ENCODE data around the gene POLR2J3.
"Not testable (repeated sequence)": the region's sequence is repeated elsewhere in the genome, so short reads cannot be mapped to it uniquely, and the experiment has no call there.

Gene POLR2J3

GRCh38 chr7:102583495-102583894 is 11.1 kb upstream of the POLR2J3 start:
- DNase-seq (ENCODE audit: low spot score) = not testable (repeated sequence)

GRCh38 chr7:102581722-102582121 is 9.3 kb upstream of the POLR2J3 start:
- not testable (repeated sequence) for DNase-seq (ENCODE audit: low spot score)

- DNase-seq (ENCODE audit: low spot score) = not testable (repeated sequence)
Observed at GRCh38 chr7:102578486-102578885, 6.1 kb upstream of the POLR2J3 start.

DNA sequence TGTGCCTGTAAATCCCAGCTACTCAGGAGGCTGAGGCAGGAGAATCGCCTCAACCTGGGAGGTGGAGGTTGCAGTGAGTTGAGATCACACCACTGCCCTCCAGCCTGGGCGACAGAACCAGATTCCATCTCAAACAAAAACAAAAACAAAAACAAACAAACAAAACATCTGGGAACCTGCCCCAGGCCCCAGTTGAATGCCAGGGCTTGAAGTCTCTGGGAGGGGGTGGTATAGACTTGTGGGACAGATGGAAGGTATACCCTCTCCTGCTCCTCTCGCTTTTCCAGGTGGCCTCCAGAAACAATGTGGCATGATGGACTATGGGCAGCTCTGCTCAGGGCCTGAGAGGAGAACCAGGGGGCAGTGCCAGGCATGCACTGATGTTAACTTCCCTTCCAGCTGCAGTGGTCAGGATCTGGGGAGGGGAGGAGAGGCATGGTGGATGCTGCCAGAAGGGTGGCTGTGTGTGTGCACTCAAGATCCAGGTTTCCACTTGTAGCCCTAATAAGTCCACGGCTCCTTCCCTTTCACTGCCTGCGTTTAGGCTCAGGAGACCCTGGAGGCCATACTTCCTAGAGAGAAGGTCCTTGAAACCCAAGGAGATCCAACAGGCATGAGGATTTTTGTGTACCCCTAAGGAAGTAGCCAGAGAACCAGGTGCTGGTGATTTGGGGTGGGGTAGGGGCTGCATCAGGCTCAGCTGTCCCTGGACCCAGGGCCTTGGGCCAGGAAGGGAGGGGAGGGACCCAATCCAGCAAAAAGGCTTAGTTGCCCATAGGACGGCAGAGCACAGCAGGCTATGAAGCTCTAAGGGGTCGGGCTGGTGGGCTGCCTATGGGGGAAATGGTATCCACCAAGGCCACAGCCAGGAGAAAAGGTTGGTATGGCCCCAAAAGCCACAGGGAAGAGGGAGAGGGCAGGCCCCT is 5.2 kb upstream of the POLR2J3 start:
- DNase-seq (ENCODE audit: low spot score) = peak; percentile 1

- not testable (repeated sequence) for DNase-seq (ENCODE audit: low spot score)
Observed at GRCh38 chr7:102576363-102576762, 4.0 kb upstream of the POLR2J3 start.

GRCh38 chr7:102574607-102575006 is 2.2 kb upstream of the POLR2J3 start:
- not testable (repeated sequence) for DNase-seq (ENCODE audit: low spot score)

GRCh38 chr7:102568620-102569019 is 3.8 kb downstream of the POLR2J3 start:
- not testable (repeated sequence) for DNase-seq (ENCODE audit: low spot score)

DNA sequence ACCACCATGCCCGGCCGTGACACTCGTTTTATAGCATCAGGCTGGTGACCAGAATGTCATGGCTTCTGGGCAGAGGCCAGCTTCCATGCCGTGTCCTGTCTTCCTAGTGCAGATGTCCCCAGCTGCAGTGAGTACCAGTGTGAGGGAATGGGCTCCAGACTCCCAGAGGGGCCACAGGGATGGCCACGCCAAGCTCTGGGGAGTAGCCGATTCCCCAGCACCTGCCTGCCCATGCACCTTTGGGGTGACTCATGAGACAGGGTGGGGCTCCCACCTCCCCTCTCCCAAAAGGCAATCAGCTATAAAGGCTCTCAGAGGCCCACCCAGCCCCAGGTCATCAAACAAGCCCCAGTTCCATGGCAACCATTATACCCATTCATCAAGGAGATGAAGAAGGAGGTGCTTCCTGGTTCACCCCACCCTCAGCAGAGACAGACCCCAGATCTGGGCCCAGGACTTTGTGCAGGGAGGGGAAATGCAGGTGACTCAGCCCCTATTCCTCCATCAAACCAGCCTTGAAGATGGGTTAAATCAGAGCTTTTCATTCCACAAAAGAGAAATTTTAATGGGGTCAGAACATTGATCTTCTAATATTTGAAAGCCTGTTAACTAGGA is 21.5 kb downstream of the POLR2J3 start, which contains the start of gene SPDYE2:
SPDYE2 (plus strand) TSS at position 419 of the 615 bp plus-strand sequence. CDS start 2,030 bp downstream, outside the sequence.
- DNase-seq (ENCODE audit: low spot score) = not testable (repeated sequence)

DNA sequence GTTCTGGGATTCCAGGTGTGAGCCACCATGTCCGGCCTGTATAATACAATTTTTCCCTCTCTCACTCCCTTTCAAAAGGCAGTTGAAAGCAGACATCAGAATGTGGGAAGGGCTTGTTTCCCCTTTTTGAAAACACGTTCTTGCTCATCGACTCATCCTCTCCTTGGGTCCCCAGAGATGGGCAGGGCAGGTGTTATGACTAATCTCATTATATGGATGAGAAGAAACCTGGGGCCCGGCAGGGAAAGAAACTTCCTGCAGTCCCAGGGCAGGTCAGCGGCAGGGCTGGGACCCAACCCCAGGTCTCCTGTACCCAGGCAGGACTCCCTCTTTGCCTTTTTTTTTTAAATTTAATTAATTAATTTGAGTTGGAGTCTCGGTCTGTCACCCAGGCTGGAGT is 26.0 kb downstream of the POLR2J3 start:
- DNase-seq (ENCODE audit: low spot score) = not testable (repeated sequence)

GRCh38 chr7:102545288-102545687 is 27.1 kb downstream of the POLR2J3 start:
- not testable (repeated sequence) for DNase-seq (ENCODE audit: low spot score)

DNA sequence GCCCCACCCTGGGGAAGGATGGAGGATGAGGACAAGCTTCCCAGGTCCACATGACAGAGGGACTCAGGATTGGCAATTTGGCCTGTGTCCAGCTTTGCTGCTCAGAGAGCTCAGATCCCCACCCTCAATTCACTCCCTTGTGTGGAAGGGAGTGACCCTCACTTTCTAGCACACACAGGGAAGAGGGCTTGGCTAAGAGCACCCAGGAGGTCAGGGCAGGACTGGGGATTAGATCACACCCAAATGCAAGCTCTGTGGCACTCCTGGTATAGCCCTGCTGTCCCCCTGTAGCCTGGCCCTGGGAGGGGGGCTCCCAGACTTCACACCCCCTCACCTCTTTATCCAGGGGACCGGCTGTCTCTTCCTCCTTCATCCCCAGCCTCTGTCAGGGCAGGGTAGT is 28.0 kb downstream of the POLR2J3 start:
- DNase-seq (ENCODE audit: low spot score) = not testable (repeated sequence)

DNA sequence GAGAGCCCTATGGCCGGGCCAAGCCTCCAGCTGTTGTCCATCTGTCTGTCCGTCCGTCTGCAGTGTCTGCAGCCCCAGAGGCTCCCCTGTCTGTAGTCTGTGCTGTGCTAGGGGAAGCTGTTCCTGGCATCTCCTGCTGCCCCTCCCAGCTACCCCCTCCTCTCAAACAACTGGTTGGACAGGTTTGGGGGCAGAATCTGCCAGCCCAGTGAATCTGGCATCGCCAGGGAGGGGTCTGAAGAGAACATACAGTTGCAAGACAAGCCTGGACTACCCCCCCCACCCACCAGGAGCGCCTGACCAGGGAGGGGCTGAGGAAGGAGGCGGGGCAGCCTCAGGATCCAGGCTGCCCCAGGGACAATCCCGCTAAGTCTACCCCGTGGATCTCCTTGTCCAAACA is 28.8 kb downstream of the POLR2J3 start, which contains the start of gene UPK3BL2:
UPK3BL2 (minus strand) TSS at position 101 of the 400 bp plus-strand sequence; CDS start at position 41, 60 bp downstream.
- DNase-seq (ENCODE audit: low spot score) = not testable (repeated sequence)

- not testable (repeated sequence) for DNase-seq (ENCODE audit: low spot score)
Observed at GRCh38 chr7:102542771-102543170, 29.6 kb downstream of the POLR2J3 start.

- DNase-seq (ENCODE audit: low spot score) = not testable (repeated sequence)
Observed at GRCh38 chr7:102542083-102542482, 30.3 kb downstream of the POLR2J3 start.

GRCh38 chr7:102540604-102541003 is 31.8 kb downstream of the POLR2J3 start:
- DNase-seq (ENCODE audit: low spot score) = not testable (repeated sequence)

GRCh38 chr7:102535062-102535615 is 37.2 kb downstream of the POLR2J3 start:
- DNase-seq (ENCODE audit: low spot score) = not testable (repeated sequence)

GRCh38 chr7:102532127-102532526 is 40.3 kb downstream of the POLR2J3 start:
- DNase-seq (ENCODE audit: low spot score) = not testable (repeated sequence)

DNA sequence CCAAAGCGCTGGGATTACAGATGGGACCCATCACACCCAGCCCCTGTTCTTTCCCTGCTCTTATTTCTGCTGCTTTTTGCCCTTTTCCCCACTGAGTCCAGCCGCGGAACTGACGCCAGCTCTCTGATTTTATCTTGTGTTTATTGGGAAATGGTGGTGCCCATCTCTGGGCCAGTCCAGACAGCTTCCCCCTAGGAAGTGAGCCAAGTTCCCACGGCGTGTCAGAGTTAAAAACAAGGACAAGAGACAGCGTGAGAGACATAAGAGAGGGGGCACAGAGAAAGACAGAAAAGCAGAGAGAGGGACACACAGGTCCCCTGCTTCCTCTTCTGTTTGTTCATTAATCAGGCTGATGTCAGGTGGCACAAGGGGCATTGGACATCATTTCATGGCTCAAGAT is 40.8 kb downstream of the POLR2J3 start:
- not testable (repeated sequence) for DNase-seq (ENCODE audit: low spot score)

DNA sequence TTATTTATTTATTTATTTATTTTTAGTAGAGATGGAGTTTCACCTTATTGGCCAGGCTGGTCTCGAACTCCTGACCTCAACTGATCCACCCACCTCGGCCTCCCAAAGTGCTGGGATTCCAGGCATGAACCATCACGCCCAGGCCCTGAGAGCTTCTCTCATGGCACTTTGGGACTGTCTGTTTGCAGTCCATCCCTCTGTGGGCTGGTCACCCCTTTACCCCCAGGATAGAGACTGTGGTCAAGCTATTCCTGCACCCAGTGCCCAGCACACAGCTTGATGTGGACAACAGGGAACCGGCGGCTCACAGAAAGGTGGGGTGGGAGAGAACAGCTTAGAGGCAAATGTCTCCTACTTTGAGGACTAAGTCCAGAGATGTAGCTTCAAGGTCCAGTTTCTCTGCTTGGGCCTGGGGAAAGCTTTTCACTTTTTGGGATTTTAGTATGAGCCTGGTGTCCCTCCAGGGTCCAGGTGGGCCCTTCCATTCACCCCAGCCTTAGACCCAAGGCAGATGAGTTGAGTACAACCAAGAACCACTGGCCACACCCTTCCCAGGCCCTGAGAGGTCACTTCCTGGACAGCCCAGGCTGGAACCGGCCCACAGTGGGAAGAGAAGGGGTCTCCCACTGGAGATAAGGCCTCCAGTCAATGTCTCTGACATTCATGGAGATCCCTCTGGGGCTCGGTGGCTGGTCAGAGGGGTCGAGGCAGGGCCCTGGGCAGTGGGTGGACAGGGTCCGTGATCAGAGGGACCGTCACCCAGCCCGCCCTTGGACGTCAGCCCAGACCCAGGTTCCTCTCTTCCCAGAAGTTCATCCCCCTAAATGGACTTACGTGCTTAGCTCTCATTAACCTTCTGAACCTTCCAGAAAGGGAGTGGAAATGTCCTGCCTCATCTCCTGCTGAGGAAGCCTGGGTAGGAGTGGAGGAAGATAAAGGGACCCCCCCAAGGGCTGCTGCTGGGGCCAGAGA is 44.3 kb downstream of the POLR2J3 start:
- DNase-seq (ENCODE audit: low spot score) = not testable (repeated sequence)

DNA sequence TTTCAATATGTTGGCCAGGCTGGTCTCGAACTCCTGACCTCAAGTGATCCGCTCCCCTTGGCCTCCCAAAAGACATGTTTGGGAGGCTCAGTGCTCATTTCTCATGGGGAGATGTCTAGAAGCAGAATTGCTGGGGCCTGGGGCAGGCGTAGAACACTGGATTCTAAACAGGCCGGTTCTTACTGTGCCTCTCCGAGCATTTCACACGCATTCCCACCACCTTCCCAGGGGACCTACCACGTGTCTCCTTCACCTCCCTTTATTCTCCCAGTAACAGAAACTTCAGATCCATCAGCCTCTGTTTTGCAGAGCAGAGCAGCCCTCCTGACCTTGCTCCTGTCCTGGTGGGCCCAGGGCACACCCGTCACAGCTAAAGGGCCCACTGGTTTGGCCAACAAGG is 45.2 kb downstream of the POLR2J3 start:
- DNase-seq (ENCODE audit: low spot score) = not testable (repeated sequence)

DNA sequence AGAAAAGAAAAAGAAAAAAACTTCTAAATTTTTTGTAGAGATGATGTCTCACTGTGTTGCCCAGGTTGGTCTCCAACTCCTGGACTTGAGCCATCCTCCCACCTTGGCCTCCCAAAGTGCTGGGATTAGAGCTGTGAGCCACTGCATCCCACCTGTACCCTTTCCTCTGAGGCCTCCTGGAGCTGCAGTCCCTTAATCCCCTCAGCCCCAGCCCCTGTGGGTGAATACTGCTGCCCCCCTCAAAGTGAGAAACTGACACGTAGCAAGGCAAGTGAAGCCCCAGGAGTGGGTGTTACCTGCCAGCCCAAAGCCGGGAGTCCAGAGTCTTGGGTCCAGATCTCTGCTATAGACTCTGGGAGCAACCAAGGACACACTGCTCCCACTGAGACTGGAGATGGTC is 47.6 kb downstream of the POLR2J3 start:
- DNase-seq (ENCODE audit: low spot score) = not testable (repeated sequence)
